GM12874 (cell line): ENCODE data around the gene CCDC127.

Experiments used
- CTCF ChIP-seq: IDR thresholded peaks from 2 replicates; pipeline ENCODE4 v1.5.1; 2011; ENCODE audit warnings: low read depth, mild to moderate bottlenecking, control low read depth, low read length, moderate library complexity; ENCODE audit not compliant: insufficient read depth

CCDC127 gene

GRCh38 chr5:181566-181965, 36.4 kb downstream of the CCDC127 start:
- no peak for TF ChIP-seq CTCF

- no peak for TF ChIP-seq CTCF
Measured at GRCh38 chr5:181160-181559, 36.8 kb downstream of the CCDC127 start.

- TF ChIP-seq CTCF, result no peak
Measured at GRCh38 chr5:180286-180918, 37.6 kb downstream of the CCDC127 start.

- no peak for TF ChIP-seq CTCF
Measured at GRCh38 chr5:179401-179800, 38.6 kb downstream of the CCDC127 start.

GRCh38 chr5:178110-178509, 39.8 kb downstream of the CCDC127 start:
- no peak for TF ChIP-seq CTCF

GRCh38 chr5:176296-176823, 41.6 kb downstream of the CCDC127 start:
- TF ChIP-seq CTCF, result no peak

- TF ChIP-seq CTCF, result no peak
Measured at GRCh38 chr5:174876-175465, 43.0 kb downstream of the CCDC127 start.
